ENCODE results near the gene GRID2.

DNA sequence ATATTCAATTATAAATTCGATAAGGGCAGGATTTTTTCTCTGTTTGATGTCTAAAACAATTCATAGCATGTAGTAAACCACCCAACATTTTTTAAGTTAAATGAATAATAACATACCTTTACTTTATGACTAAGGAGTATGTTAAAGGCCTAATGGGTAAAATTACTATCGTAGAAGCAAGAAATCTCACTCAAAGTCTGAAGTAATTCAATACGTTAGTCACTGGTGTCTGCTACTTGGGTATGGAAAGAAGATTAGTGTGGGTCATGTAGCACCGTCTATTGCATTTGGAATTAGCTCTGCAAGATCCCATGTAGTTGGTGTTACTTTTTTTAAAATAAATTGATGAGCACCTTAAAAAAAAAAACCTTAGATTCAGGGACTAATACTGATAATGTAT, 374.5 kb downstream of the GRID2 start:
- TF ChIP-seq POLR2A (IDR thresholded peaks at IDR 0.05; ENCODE audit: low read length) (no peak), GATA1 (IDR thresholded peaks at IDR 0.05; ENCODE audit: low read depth, low read length) (no peak)

All from erythroblast (primary cell).